K562 (cell line): ENCODE measurements around the gene COASY. TPM values are rescaled to one million over a fixed set of nuclear protein-coding genes. Genes with fewer than 3 reads are reported as not detected.

Experiments used
- BHLHE40 ChIP-seq: IDR thresholded peaks from 2 replicates; pipeline ENCODE4 v1.6.1; 2011; ENCODE audit warnings: low read length, improper control_type of control experiment
- ETV6 ChIP-seq, 3 experiments: fragments of 150-350 bp in 1 of 3; sonication (generic) in 1 of 3; formaldehyde crosslinking in 1 of 3; IDR thresholded peaks; 2 replicates each; pipeline versions ENCODE4 v1.6.1 to v1.8.0; 2014 to 2022; ENCODE audit warnings: borderline replicate concordance in 2 of 3, low read depth in 2 of 3, antibody characterized with exemption in 1 of 3, low read length in 1 of 3, mild to moderate bottlenecking in 1 of 3, missing genetic modification reagents in 1 of 3
- GABPB1 ChIP-seq: sonication (generic); formaldehyde crosslinking; IDR thresholded peaks from 2 replicates; pipeline ENCODE4 v1.8.0; 2022; ENCODE audit warnings: mild to moderate bottlenecking, missing genetic modification reagents
- KAT8 ChIP-seq: fragments of 450-650 bp; IDR thresholded peaks from 2 replicates; pipeline ENCODE4 v1.6.1; 2016; ENCODE audit warnings: low read depth, mild to moderate bottlenecking
- MAZ ChIP-seq, 2 experiments: fragments of 450-650 bp in 1 of 2; sonication (generic) in 1 of 2; formaldehyde crosslinking; IDR thresholded peaks in 1 of 2; conservative IDR thresholded peaks in 1 of 2; 2 replicates each; pipeline versions ENCODE4 v1.4.0 to v1.5.0; 2020; ENCODE audit warnings: mild to moderate bottlenecking in 1 of 2, missing genetic modification reagents in 1 of 2
- REST ChIP-seq, 2 experiments: fragments of 450-650 bp; formaldehyde crosslinking in 1 of 2; IDR thresholded peaks; 2 replicates each; pipeline versions ENCODE4 v1.4.0 to v1.6.1; 2014 to 2020; ENCODE audit warnings: mild to moderate bottlenecking in 2 of 2, borderline replicate concordance in 1 of 2, low read depth in 1 of 2
- RNF219 ChIP-seq: fragments of 250-450 bp; sonication (Bioruptor Pico); IDR thresholded peaks from 2 replicates; pipeline ENCODE4 v1.5.0; 2022; ENCODE audit warnings: mild to moderate bottlenecking
- SP2 ChIP-seq: IDR thresholded peaks from 2 replicates; pipeline ENCODE4 v1.6.1; 2011; ENCODE audit warnings: mild to moderate bottlenecking, low read depth, low read length, moderate library complexity; ENCODE audit not compliant: poor library complexity, severe bottlenecking; ENCODE audit errors: extremely low read depth
- TSC22D4 ChIP-seq: fragments of 450-650 bp; IDR thresholded peaks from 2 replicates; pipeline ENCODE4 v1.6.1; 2016; ENCODE audit warnings: missing genetic modification characterization, missing biosample characterization, control low read depth
- ZNF507 ChIP-seq: conservative IDR thresholded peaks from 2 replicates; pipeline ENCODE4 v1.6.1; 2017; ENCODE audit warnings: missing genetic modification characterization, missing compliant biosample characterization
- polyA plus RNA-seq, 8 experiments: library from polyadenylated mRNA; depleted of rRNA in 4 of 8; stranded (reverse) in 5 of 8; unstranded in 3 of 8; fragments of >200 nt; fragmentation: Nextera tagmentation in 2 of 8; fragmentation: Illumina TruSeq in 1 of 8; extraction: Ambion mirVana in 2 of 8; extraction: Trizol in 1 of 8; gene quantifications; 2 replicates each; pipeline versions ENCODE4 v1.2.1 to v1.2.3, GENCODE V29; 2011 to 2014; ENCODE audit warnings: inconsistent platforms in 1 of 8, missing spikeins in 1 of 8
- total RNA-seq, 7 experiments: library from RNA; depleted of rRNA in 6 of 7; stranded (reverse); fragments of >200 nt in 6 of 7; fragmentation: Illumina TruSeq in 2 of 7; extraction: Trizol in 2 of 7; gene quantifications; 2 replicates each; pipeline versions ENCODE4 v1.2.1 to v1.2.3, GENCODE V29; 2011 to 2021; ENCODE audit warnings: low replicate concordance in 1 of 7

COASY gene
- total and polyA plus RNA-seq, 9 of the 15 experiments (the other 6 are each of a cell fraction or from before 2014, with no cell fraction given): 25.4 to 175 (median 62.3) TPM

- TF ChIP-seq RNF219 (CRISPR knock-in tag): no peak
- TF ChIP-seq REST (IDR thresholded peaks at IDR 0.05; ENCODE audit: borderline replicate concordance): peak; percentile 48; the same call in 1 of the 2 replicates
- TF ChIP-seq REST (CRISPR knock-in tag; IDR thresholded peaks at IDR 0.05; ENCODE audit: low read depth): no peak
- peak; percentile 87 for TF ChIP-seq BHLHE40
- TF ChIP-seq TSC22D4 (tag): no peak
- no peak for TF ChIP-seq ETV6 (IDR thresholded peaks at IDR 0.05; ENCODE audit: borderline replicate concordance in 1 of 2, low read depth in 2 of 2, low read length in 1 of 2)
- no peak for TF ChIP-seq ETV6 (CRISPR knock-in tag; IDR thresholded peaks at IDR 0.05; ENCODE audit: borderline replicate concordance)
- no peak for TF ChIP-seq GABPB1 (CRISPR knock-in tag)
- 0 out of 4 replicates have a peak, but pooled peaks of 1 of the 2 experiments have one; percentile 41 for TF ChIP-seq MAZ (CRISPR knock-in tag; conservative IDR thresholded peaks at IDR 0.05 in 1 of 2, IDR thresholded peaks at IDR 0.05 in 1 of 2)
- no peak for TF ChIP-seq SP2
- no peak for TF ChIP-seq ZNF507 (tag)
- no peak for TF ChIP-seq KAT8
These were observed 42.1 kb upstream of the COASY start (continued) for GRCh38 chr17:42519546-42520491.
